H1 (cell line): ENCODE measurements around the gene EXOC6. TPM values are rescaled to one million over a fixed set of nuclear protein-coding genes. Genes with fewer than 3 reads are reported as not detected.

ENCODE experiments used
- CHD2 ChIP-seq: IDR thresholded peaks from 2 replicates; pipeline ENCODE4 v1.6.1; 2012; ENCODE audit warnings: low read length, improper control_type of control experiment
- CHD7 ChIP-seq: fragments of 300-600 bp; sonication (generic); IDR thresholded peaks from 2 replicates; pipeline ENCODE4 v1.7.1; 2012; ENCODE audit warnings: low read length, moderate library complexity, mild to moderate bottlenecking, inconsistent platforms; ENCODE audit not compliant: insufficient replicate concordance
- EZH2 ChIP-seq: fragments of 200-600 bp; sonication (generic); IDR thresholded peaks from 2 replicates; pipeline ENCODE4 v1.7.1; 2012; ENCODE audit warnings: low read depth, mild to moderate bottlenecking, moderate library complexity, low read length, inconsistent platforms; ENCODE audit not compliant: severe bottlenecking
- GTF2F1 ChIP-seq: IDR thresholded peaks from 2 replicates; pipeline ENCODE4 v1.6.1; 2012; ENCODE audit warnings: low read depth, low read length, improper control_type of control experiment, borderline replicate concordance
- HDAC2 ChIP-seq, 2 experiments: fragments of 300-600 bp in 1 of 2; sonication (generic) in 1 of 2; IDR thresholded peaks; 2 replicates each; pipeline ENCODE4 v1.6.1; 2011 to 2012; ENCODE audit warnings: low read depth in 2 of 2, low read length in 2 of 2, mild to moderate bottlenecking in 2 of 2, moderate library complexity in 2 of 2, borderline replicate concordance in 1 of 2, inconsistent platforms in 1 of 2
- NRF1 ChIP-seq: IDR thresholded peaks from 2 replicates; pipeline ENCODE4 v1.6.1; 2011; ENCODE audit warnings: mild to moderate bottlenecking, low read depth, low read length, improper control_type of control experiment
- RXRA ChIP-seq: IDR thresholded peaks from 2 replicates; pipeline ENCODE4 v1.6.1; 2011; ENCODE audit warnings: low read depth, mild to moderate bottlenecking, low read length, moderate library complexity; ENCODE audit not compliant: insufficient read depth
- SIX5 ChIP-seq: IDR thresholded peaks from 2 replicates; pipeline ENCODE4 v1.6.1; 2011; ENCODE audit warnings: mild to moderate bottlenecking, low read depth, low read length
- SUZ12 ChIP-seq: fragments of 200-600 bp; sonication (generic); IDR thresholded peaks from 2 replicates; pipeline ENCODE4 v1.6.1; 2012; ENCODE audit warnings: mild to moderate bottlenecking, inconsistent platforms, low read length, moderate library complexity, mixed read lengths
- TBP ChIP-seq: IDR thresholded peaks from 2 replicates; pipeline ENCODE4 v1.6.1; 2011; ENCODE audit warnings: low read depth, low read length, improper control_type of control experiment
- polyA plus RNA-seq, 7 experiments: library from polyadenylated mRNA; depleted of rRNA in 3 of 7; stranded (reverse) in 5 of 7; unstranded in 2 of 7; fragments of >200 nt in 5 of 7; fragments of 200-250 nt in 2 of 7; gene quantifications; 1 replicate in 5 of 7; 2 replicates in 1 of 7; 4 replicates in 1 of 7; pipeline versions ENCODE4 v1.2.1 to v1.2.3, GENCODE V29; 2011 to 2013; ENCODE audit warnings: missing spikeins in 2 of 7, mixed read lengths in 2 of 7
- total RNA-seq: library from RNA; stranded (reverse); fragmentation: NEBNext Ultra II Directional; extraction: Animal tissue kit (Norgen Biotek cat#: 25700); gene quantifications from 2 replicates; pipeline ENCODE4 v1.2.1, GENCODE V29; 2021

Gene EXOC6
- total and polyA plus RNA-seq, 2 of the 8 experiments (the other 6 are each of a cell fraction or from before 2014, with no cell fraction given): 1.7 to 4.5 TPM

GRCh38 chr10:93068411-93069244 lies 220.3 kb downstream of the EXOC6 start (continued):
- TF ChIP-seq CHD7 (no peak), TBP (no peak), NRF1 (no peak), GTF2F1 (no peak), SUZ12 (peak; percentile 100), CHD2 (no peak), HDAC2 (IDR thresholded peaks at IDR 0.05; ENCODE audit: borderline replicate concordance in 1 of 2, low read depth in 2 of 2, low read length in 2 of 2) (peak in 1 of 2 experiments; percentile 47; a peak in 1 of 4 replicates), EZH2 (peak; percentile 100), SIX5 (no peak), RXRA (no peak)
